ENCODE data around the gene SOCS3.
A peak's percentile ranks its signal among the peaks of the same experiment; 100 is the strongest.

Gene SOCS3

GRCh38 chr17:78366109-78366848, 6.4 kb upstream of the SOCS3 start:
- DNase-seq, result no peak

- no peak for DNase-seq
Observed at GRCh38 chr17:78365561-78366108, 5.8 kb upstream of the SOCS3 start.

- no peak for DNase-seq
Observed at GRCh38 chr17:78364436-78365281, 4.8 kb upstream of the SOCS3 start.

- DNase-seq, result no peak
Observed at GRCh38 chr17:78362671-78363070, 2.8 kb upstream of the SOCS3 start.

- DNase-seq, result no peak
Observed at GRCh38 chr17:78362232-78362631, 2.4 kb upstream of the SOCS3 start.

GRCh38 chr17:78361225-78361701, 1.4 kb upstream of the SOCS3 start:
- DNase-seq, result no peak

- DNase-seq, result peak; percentile 87
Observed at GRCh38 chr17:78360371-78361224, 721 bp upstream of the SOCS3 start.

GRCh38 chr17:78359321-78359996, 418 bp downstream of the SOCS3 start:
- DNase-seq, result no peak

GRCh38 chr17:78358538-78359320, 1.1 kb downstream of the SOCS3 start:
- DNase-seq, result no peak

- no peak for DNase-seq
Observed at GRCh38 chr17:78357672-78358537, 2.0 kb downstream of the SOCS3 start.

- DNase-seq, result no peak
Observed at GRCh38 chr17:78357177-78357586, 2.7 kb downstream of the SOCS3 start.

- DNase-seq, result peak; percentile 94
Observed at GRCh38 chr17:78356101-78356713, 3.7 kb downstream of the SOCS3 start.

- no peak for DNase-seq
Observed at GRCh38 chr17:78355701-78356100, 4.2 kb downstream of the SOCS3 start.

- DNase-seq, result peak; percentile 54
Observed at GRCh38 chr17:78355045-78355641, 4.7 kb downstream of the SOCS3 start.

GRCh38 chr17:78353834-78354233, 6.0 kb downstream of the SOCS3 start:
- no peak for DNase-seq

GRCh38 chr17:78351449-78352006, 8.3 kb downstream of the SOCS3 start:
- DNase-seq, result no peak

GRCh38 chr17:78349891-78350642, 9.8 kb downstream of the SOCS3 start:
- DNase-seq, result no peak

GRCh38 chr17:78348055-78348770, 11.7 kb downstream of the SOCS3 start:
- DNase-seq, result no peak
